B cell (primary cell): ENCODE results near the gene SOHLH1.

ENCODE experiments used
- EZH2 ChIP-seq: IDR thresholded peaks from 2 replicates; pipeline ENCODE4 v1.6.1; 2012; ENCODE audit warnings: borderline replicate concordance, low read depth, mild to moderate bottlenecking, moderate library complexity, low read length; ENCODE audit not compliant: insufficient read depth, poor library complexity, severe bottlenecking
- TF ChIP-seq, protein P1 (sequence below): fragments of 200-600 bp; IDR thresholded peaks from one replicate; pipeline ENCODE4 v1.8.0; 2022; ENCODE audit warnings: antibody characterized with exemption, mild to moderate bottlenecking

DNA sequence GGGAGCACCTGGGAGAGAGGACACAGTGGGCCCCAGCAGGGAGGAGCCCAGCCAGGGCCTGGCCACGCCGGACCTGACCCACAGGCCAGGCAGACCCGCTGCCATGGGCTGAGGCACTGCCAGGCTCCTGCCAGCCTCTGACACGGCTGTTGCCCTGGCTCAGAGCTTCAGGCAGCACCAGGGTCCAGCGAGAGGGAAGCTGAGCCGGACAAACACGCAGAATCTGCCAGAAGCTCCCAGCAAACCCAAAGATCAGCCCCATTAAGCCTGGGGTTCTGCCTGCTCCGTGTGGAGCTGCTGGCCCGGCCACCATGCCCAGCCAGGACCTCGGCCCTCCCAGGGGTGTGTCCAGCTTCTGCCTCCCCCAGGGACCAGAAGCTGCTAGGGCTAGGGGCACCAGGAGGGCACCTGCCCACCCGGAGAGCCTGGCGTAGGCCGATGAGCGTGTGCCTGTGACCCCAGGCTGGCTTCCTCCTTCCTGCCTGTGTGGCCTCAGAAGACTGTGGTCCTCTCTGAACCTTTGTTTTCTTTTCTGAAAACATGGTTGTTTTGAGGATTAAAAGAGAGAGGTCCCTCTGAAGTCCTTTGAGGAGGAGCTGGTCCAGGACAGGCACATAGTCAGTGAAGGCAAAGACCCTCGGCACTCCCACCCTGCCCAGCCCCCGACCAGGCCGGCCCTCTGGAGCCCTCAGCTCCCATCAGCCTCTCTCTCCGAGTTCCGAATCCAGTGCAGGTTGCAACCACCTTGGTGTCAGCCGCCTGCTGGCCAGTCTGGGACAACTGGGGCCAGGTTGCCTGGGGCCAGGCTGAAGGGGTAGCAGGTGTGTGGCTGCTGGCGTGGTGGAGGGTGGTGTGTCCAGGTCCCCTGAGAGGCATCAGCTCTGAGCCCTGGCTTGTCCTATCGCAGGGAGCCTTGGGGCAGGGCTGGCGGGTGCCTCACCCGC lies 42.3 kb upstream of the SOHLH1 start:
- no peak for TF ChIP-seq EZH2
- TF ChIP-seq, protein P1, sequence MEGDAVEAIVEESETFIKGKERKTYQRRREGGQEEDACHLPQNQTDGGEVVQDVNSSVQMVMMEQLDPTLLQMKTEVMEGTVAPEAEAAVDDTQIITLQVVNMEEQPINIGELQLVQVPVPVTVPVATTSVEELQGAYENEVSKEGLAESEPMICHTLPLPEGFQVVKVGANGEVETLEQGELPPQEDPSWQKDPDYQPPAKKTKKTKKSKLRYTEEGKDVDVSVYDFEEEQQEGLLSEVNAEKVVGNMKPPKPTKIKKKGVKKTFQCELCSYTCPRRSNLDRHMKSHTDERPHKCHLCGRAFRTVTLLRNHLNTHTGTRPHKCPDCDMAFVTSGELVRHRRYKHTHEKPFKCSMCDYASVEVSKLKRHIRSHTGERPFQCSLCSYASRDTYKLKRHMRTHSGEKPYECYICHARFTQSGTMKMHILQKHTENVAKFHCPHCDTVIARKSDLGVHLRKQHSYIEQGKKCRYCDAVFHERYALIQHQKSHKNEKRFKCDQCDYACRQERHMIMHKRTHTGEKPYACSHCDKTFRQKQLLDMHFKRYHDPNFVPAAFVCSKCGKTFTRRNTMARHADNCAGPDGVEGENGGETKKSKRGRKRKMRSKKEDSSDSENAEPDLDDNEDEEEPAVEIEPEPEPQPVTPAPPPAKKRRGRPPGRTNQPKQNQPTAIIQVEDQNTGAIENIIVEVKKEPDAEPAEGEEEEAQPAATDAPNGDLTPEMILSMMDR = no peak
